Activated CD4-positive, alpha-beta T cell treated with anti-CD3 and anti-CD28 coated beads for 36 hours (primary cell): Measurements from ENCODE around the gene BPI. TPM values are rescaled to one million over a fixed set of nuclear protein-coding genes. Genes with fewer than 3 reads are reported as not detected.
"Not testable (repeated sequence)": the region's sequence is repeated elsewhere in the genome, so short reads cannot be mapped to it uniquely, and the experiment has no call there.

Source experiments
- ATAC-seq: fragments of 200-7000 bp; cut with Tn5 transposase; one replicate; pipeline ENCODE4 v1.10.0; 2021; ENCODE audit warnings: mild to moderate bottlenecking, moderate library complexity
- CTCF ChIA-PET: fragments of 350-600 bp; sonication (Branson Sonifier 250); formaldehyde crosslinking; loops from one replicate; lab custom pipeline; 2021; ENCODE audit warnings: antibody characterized with exemption; lab: Charles Lee
- POLR2A ChIA-PET: fragments of 350-600 bp; sonication (Branson Sonifier 250); formaldehyde crosslinking; loops from one replicate; lab custom pipeline; 2021; ENCODE audit warnings: antibody characterized with exemption, inconsistent platforms; lab: Charles Lee
- DNase-seq: peaks from one replicate; pipeline ENCODE4 v3.0.0-alpha.2; 2020
- H3K27ac Mint-ChIP-seq: one replicate; pipeline ENCODE4 v1.8.0; 2021; ENCODE audit warnings: mixed read lengths
- H3K27me3 Mint-ChIP-seq: one replicate; pipeline ENCODE4 v1.8.0; 2021; ENCODE audit warnings: mixed read lengths
- H3K36me3 Mint-ChIP-seq: one replicate; pipeline ENCODE4 v1.8.0; 2021; ENCODE audit warnings: low read depth, mixed read lengths
- H3K4me1 Mint-ChIP-seq: one replicate; pipeline ENCODE4 v1.8.0; 2021; ENCODE audit warnings: mixed read lengths
- H3K4me3 Mint-ChIP-seq: one replicate; pipeline ENCODE4 v1.8.0; 2021; ENCODE audit warnings: mild to moderate bottlenecking, moderate library complexity, mixed read lengths
- H3K9me3 Mint-ChIP-seq: one replicate; pipeline ENCODE4 v1.8.0; 2021; ENCODE audit warnings: low read depth, mixed read lengths
- intact Hi-C, 2 experiments: fragments of 100-400 bp; cut with DNase I in 1 of 2; cut with micrococcal nuclease in 1 of 2; formaldehyde crosslinking; loops; one replicate each; pipeline versions ENCODE4 v1.14.2 to v1.15.1; 2022 to 2024; cut with DNase I, micrococcal nuclease
- total RNA-seq, 2 experiments: library from RNA; stranded (reverse); gene quantifications; one replicate each; pipeline ENCODE4 v1.2.3, GENCODE V29; 2021

The BPI gene
- total RNA-seq, 2 experiments from 2014 or later, result not detected

DNA sequence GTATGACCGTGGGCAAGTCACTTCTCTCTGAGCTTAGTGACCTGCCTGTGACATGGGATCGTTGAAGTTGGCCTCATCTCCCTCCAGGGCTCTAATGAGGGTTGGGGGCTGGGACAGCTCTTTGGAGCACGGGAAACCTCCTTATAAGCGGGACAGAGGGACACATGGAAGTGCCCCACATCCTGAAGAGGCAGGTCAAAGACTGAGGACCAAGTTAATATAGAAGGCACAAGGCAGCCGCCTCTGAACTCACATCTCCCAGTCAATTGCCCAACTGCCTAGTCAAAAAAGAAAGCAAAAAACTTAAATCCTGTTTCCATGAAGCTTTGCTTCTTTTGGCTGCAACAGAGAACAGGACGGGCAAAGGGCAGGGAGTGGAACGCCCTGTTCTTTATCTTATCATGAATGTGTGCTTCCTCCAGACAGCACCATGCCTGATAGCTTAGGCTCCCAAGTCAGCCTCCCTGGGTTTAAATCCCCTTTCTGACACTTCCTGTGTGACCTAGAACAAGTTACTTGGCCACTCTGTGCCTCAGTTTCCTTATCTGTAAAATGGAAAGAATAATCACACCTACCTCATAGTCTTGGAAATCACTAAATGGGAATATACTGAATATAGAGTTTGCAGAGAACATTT lies 69.4 kb downstream of the BPI start:
- POLR2A ChIA-PET, result no interaction called here
- DNase-seq, result no peak
- Mint-ChIP-seq H3K9me3 (no peaks in the 10 kb centered on the region), H3K4me1 (no peaks in the 10 kb centered on the region), H3K36me3 (no peaks in the 10 kb centered on the region), H3K27me3 (no peaks in the 10 kb centered on the region), H3K4me3 (no peak overlapping the region), H3K27ac (no peak overlapping the region)
- no peak for ATAC-seq
- CTCF ChIA-PET, result interaction anchor here (0.7 kb wide), 1 partner anchor 71 kb away, joined by 3 read pairs; no protein-coding TSS in a partner anchor
- intact Hi-C loops, result no loop called here

DNA sequence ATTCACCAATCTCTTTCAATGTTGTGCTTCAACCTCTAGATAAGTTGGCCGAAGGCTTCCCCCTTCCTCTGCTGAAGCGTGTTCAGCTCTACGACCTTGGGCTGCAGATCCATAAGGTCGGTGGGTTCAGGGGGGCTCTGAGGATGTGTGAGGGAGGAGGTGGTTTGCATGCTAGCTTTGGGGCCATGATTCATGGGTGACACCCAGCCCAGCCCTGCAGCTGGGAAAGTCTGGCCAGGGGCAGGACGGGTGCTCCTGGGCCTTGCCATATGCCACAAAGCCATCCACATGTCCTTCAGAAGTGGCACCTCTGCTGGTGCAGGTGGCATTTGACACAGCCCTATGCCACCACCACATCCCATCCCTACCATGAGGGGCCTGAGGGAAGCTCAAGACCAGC lies 69.9 kb downstream of the BPI start:
- ATAC-seq, result no peak
- no peaks in the 10 kb centered on the region for H3K36me3 Mint-ChIP-seq
- H3K4me1 Mint-ChIP-seq, result no peaks in the 10 kb centered on the region
- H3K27me3 Mint-ChIP-seq, result no peaks in the 10 kb centered on the region
- DNase-seq, result no peak
- intact Hi-C loops, result no loop called here
- no peaks in the 10 kb centered on the region for H3K9me3 Mint-ChIP-seq
- CTCF ChIA-PET, result interaction anchor here (0.6 to 0.7 kb wide), 2 partner anchors 72 to 117 kb away, joined by 3 read pairs; no protein-coding TSS in a partner anchor
- POLR2A ChIA-PET, result no interaction called here
- no peak overlapping the region for H3K27ac Mint-ChIP-seq
- H3K4me3 Mint-ChIP-seq, result no peak overlapping the region

- no peaks in the 10 kb centered on the region for H3K36me3 Mint-ChIP-seq
- no peaks in the 10 kb centered on the region for H3K4me1 Mint-ChIP-seq
- H3K4me3 Mint-ChIP-seq, result no peak overlapping the region
- ChIA-PET POLR2A (no interaction called here), CTCF (no interaction called here)
- no peak for DNase-seq
- intact Hi-C loops, result no loop called here
- H3K27ac Mint-ChIP-seq, result no peak overlapping the region
- H3K9me3 Mint-ChIP-seq, result no peaks in the 10 kb centered on the region
- H3K27me3 Mint-ChIP-seq, result peaks cover 2% of the 10 kb centered on the region
- ATAC-seq, result no peak
Measured at GRCh38 chr20:38377039-38377685, 73.2 kb downstream of the BPI start.

DNA sequence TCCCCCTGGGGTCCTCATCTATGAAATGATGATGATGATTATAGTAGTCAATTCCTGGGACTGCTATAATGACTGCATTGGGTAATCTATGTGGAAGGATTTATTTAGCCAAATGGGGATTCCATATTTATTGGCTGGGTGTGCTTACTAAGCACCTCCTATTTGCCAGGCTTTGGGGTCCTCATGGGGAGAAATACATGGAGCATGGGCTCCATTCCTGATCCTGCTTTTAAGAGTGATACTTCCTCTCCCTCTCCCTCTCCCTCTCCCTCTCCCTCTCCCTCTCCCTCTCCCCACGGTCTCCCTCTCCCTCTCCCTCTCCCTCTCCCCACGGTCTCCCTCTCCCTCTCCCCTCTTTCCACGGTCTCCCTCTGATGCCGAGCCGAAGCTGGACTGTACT lies 73.9 kb downstream of the BPI start:
- intact Hi-C loops, H3K4me3 Mint-ChIP-seq, H3K9me3 Mint-ChIP-seq, POLR2A ChIA-PET, DNase-seq, H3K36me3 Mint-ChIP-seq, CTCF ChIA-PET, ATAC-seq, H3K4me1 Mint-ChIP-seq, H3K27me3 Mint-ChIP-seq, H3K27ac Mint-ChIP-seq: not testable (repeated sequence)

GRCh38 chr20:38383147-38383546 lies 79.2 kb downstream of the BPI start:
- H3K9me3 Mint-ChIP-seq, result no peaks in the 10 kb centered on the region
- no peak overlapping the region for H3K27ac Mint-ChIP-seq
- POLR2A ChIA-PET, result no interaction called here
- ATAC-seq (no peak), DNase-seq (no peak)
- H3K27me3 Mint-ChIP-seq, result peaks cover 12% of the 10 kb centered on the region
- intact Hi-C loops, result no loop called here
- no peak overlapping the region for H3K4me3 Mint-ChIP-seq
- no peaks in the 10 kb centered on the region for H3K4me1 Mint-ChIP-seq
- H3K36me3 Mint-ChIP-seq, result no peaks in the 10 kb centered on the region
- CTCF ChIA-PET, result interaction anchor here (0.7 to 1.5 kb wide), 3 partner anchors 9 to 75 kb away, joined by 3 to 5 read pairs (median 3); no protein-coding TSS in a partner anchor

- no peaks in the 10 kb centered on the region for H3K4me1 Mint-ChIP-seq
- peaks cover 5% of the 10 kb centered on the region for H3K9me3 Mint-ChIP-seq
- no peaks in the 10 kb centered on the region for H3K36me3 Mint-ChIP-seq
- H3K4me3 Mint-ChIP-seq, result no peak overlapping the region
- intact Hi-C loops, result no loop called here
- no peak for DNase-seq
- CTCF ChIA-PET, result interaction anchor here (0.5 to 0.9 kb wide), 2 partner anchors 32 to 165 kb away, joined by 3 read pairs; no protein-coding TSS in a partner anchor
- H3K27ac Mint-ChIP-seq, result no peak overlapping the region
- peaks cover 15% of the 10 kb centered on the region for H3K27me3 Mint-ChIP-seq
- POLR2A ChIA-PET, result no interaction called here
- no peak for ATAC-seq
Measured at GRCh38 chr20:38386004-38386403, 82.0 kb downstream of the BPI start.

GRCh38 chr20:38386851-38387250 lies 82.9 kb downstream of the BPI start:
- CTCF ChIA-PET, result no interaction called here
- Mint-ChIP-seq H3K27me3 (peaks cover 15% of the 10 kb centered on the region), H3K9me3 (peaks cover 5% of the 10 kb centered on the region), H3K36me3 (no peaks in the 10 kb centered on the region), H3K27ac (no peak overlapping the region), H3K4me3 (no peak overlapping the region), H3K4me1 (no peaks in the 10 kb centered on the region)
- DNase-seq (no peak), ATAC-seq (no peak)
- intact Hi-C loops, result no loop called here
- POLR2A ChIA-PET, result no interaction called here

Other genes starting within 250 kb of the BPI start
- under 1 TPM; 0.04 to 0.09 TPM for gene TGM2, start 138.9 kb upstream of the BPI start, total RNA-seq
- not detected for gene KIAA1755, start 43.4 kb upstream of the BPI start, total RNA-seq
- not detected for gene LBP, start 42.3 kb downstream of the BPI start, total RNA-seq
- 10 to 100 TPM; 70.7 to 72.4 TPM for gene SNHG17, start 131.2 kb downstream of the BPI start, total RNA-seq
- gene RALGAPB, start 168.7 kb downstream of the BPI start, total RNA-seq, result 10 to 100 TPM; 23.5 to 27.1 TPM